GM12891 (cell line): ENCODE results near the gene ZNF324.

Experiments used
- DNase-seq: peaks from one replicate; pipeline ENCODE4 v3.0.0; 2011; ENCODE audit warnings: low spot score; ENCODE audit not compliant: insufficient read length
- FAIRE-seq: peaks from 2 replicates; lab custom pipeline; 2011; peaks lifted over from hg19 to GRCh38; lab: Jason Lieb, UNC
- PAX5 ChIP-seq: IDR thresholded peaks from 2 replicates; pipeline ENCODE4 v1.6.1; 2011; ENCODE audit warnings: low read length, moderate library complexity, mild to moderate bottlenecking; ENCODE audit not compliant: insufficient read depth, severe bottlenecking
- POLR2A ChIP-seq: IDR thresholded peaks from 2 replicates; pipeline ENCODE4 v1.6.1; 2011; ENCODE audit warnings: low read depth, low read length, control low read depth
- POLR2AphosphoS5 ChIP-seq: IDR thresholded peaks from 2 replicates; pipeline ENCODE4 v1.6.1; 2011; ENCODE audit warnings: low read depth, low read length, control low read depth
- POU2F2 ChIP-seq: IDR thresholded peaks from 2 replicates; pipeline ENCODE4 v1.6.1; 2011; ENCODE audit warnings: low read depth, mild to moderate bottlenecking, control low read depth, low read length, moderate library complexity
- SPI1 ChIP-seq: IDR thresholded peaks from 2 replicates; pipeline ENCODE4 v1.6.1; 2011; ENCODE audit warnings: low read depth, low read length, control low read depth
- TAF1 ChIP-seq: IDR thresholded peaks from 2 replicates; pipeline ENCODE4 v1.6.1; 2011; ENCODE audit warnings: low read depth, low read length, control low read depth

Gene ZNF324

DNA sequence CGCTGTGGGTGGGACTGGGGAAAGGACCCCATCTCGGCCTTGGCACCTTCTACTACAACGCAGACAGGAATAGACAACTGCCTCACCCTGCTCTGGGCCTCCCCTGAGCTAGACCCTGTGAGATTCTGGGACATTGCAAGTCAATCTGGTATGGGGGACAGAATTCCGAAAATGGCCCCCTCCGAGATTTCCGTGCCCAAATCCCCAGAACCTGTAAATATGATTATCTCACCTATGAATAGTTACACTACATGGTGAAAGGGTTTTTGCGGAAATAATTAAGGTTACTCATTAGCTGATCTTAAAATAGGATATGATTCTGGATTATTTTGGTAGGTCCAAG, 53.3 kb downstream of the ZNF324 start:
- TF ChIP-seq POLR2AphosphoS5 (no peak), POLR2A (no peak), POU2F2 (no peak; the same call in 1 of the 2 replicates), SPI1 (no peak), TAF1 (no peak), PAX5 (no peak)
- DNase-seq (no peak), FAIRE-seq (peak; percentile 31)

DNA sequence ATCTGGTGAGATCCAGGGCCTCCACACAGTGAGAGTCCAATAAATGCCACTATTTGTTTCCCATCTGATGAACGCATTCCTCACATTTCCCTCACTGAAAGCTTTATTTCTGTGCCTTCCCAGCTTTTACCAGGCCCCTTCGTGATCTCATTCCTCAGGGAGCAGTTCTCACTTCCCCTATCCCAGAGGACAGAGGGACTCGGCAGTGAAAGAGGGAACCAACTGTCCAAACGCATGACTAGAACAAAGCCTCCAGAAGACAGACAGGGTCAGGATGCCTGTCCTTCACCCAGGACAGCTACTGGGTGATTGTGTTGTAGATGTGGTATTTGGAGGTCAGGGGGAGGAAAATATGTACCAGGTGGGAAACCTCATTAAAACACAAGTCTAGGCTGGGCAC, 54.8 kb downstream of the ZNF324 start:
- TF ChIP-seq PAX5 = no peak
- no peak for TF ChIP-seq POU2F2
- TF ChIP-seq TAF1 = no peak
- TF ChIP-seq POLR2A = no peak
- TF ChIP-seq SPI1 = no peak
- no peak for TF ChIP-seq POLR2AphosphoS5
- FAIRE-seq = no peak
- DNase-seq = no peak

DNA sequence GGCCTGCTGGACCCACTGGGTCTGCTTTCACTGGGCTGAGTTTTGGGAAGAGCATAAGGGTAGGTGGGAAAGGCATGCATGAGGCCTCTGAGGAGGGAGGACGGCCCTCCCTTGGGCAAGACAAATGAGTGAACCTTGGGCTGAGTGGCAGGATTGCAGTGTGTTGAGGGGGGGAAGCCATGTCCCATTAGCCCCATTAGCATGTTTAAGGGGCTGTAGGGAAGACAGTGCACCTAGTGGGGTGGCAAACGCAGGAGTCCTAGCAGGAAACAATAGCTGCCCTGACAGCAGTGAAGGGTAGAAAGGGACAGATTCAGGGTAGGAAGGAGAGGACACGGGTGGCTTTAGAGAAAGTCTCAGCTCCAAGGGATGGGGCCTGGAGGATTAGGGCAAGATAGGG, 55.8 kb downstream of the ZNF324 start:
- FAIRE-seq (no peak), DNase-seq (no peak)
- TF ChIP-seq POLR2A (no peak), PAX5 (no peak), TAF1 (no peak), POLR2AphosphoS5 (no peak), POU2F2 (no peak), SPI1 (no peak)
